ENCODE data around the gene PVALEF.
"Not testable (repeated sequence)": the region's sequence is repeated elsewhere in the genome, so short reads cannot be mapped to it uniquely, and the experiment has no call there.

PVALEF gene

GRCh38 chr17:81146208-81146607, 19.1 kb upstream of the PVALEF start:
- DNase-seq = not testable (repeated sequence)

GRCh38 chr17:81147701-81148100, 17.6 kb upstream of the PVALEF start:
- DNase-seq = no peak

GRCh38 chr17:81148571-81148970, 16.7 kb upstream of the PVALEF start:
- DNase-seq = no peak

GRCh38 chr17:81148986-81149533, 16.2 kb upstream of the PVALEF start:
- DNase-seq = no peak

GRCh38 chr17:81150377-81151077, 14.8 kb upstream of the PVALEF start:
- no peak for DNase-seq

- no peak for DNase-seq
Observed at GRCh38 chr17:81151278-81151677, 14.0 kb upstream of the PVALEF start.

- DNase-seq = no peak
Observed at GRCh38 chr17:81152288-81152828, 12.9 kb upstream of the PVALEF start.

GRCh38 chr17:81153340-81153803, 11.9 kb upstream of the PVALEF start:
- peak; percentile 46 for DNase-seq

- DNase-seq = not testable (repeated sequence)
Observed at GRCh38 chr17:81154016-81154415, 11.3 kb upstream of the PVALEF start.

- DNase-seq = no peak
Observed at GRCh38 chr17:81154961-81155360, 10.3 kb upstream of the PVALEF start.

GRCh38 chr17:81156866-81157805, 8.2 kb upstream of the PVALEF start:
- DNase-seq = no peak

- no peak for DNase-seq
Observed at GRCh38 chr17:81157848-81158687, 7.2 kb upstream of the PVALEF start.

GRCh38 chr17:81158688-81159590, 6.4 kb upstream of the PVALEF start:
- DNase-seq = no peak

GRCh38 chr17:81159611-81160265, 5.6 kb upstream of the PVALEF start:
- no peak for DNase-seq

- peak; percentile 5 for DNase-seq
Observed at GRCh38 chr17:81160306-81160705, 5.0 kb upstream of the PVALEF start.

- no peak for DNase-seq
Observed at GRCh38 chr17:81160747-81161453, 4.4 kb upstream of the PVALEF start.

GRCh38 chr17:81161536-81161935, 3.8 kb upstream of the PVALEF start:
- DNase-seq = no peak

GRCh38 chr17:81161972-81162371, 3.3 kb upstream of the PVALEF start:
- DNase-seq = no peak

- no peak for DNase-seq
Observed at GRCh38 chr17:81162491-81162890, 2.8 kb upstream of the PVALEF start.
